Kidney epithelial cell (primary cell): ENCODE measurements around the gene AGPAT4. TPM values are rescaled to one million over a fixed set of nuclear protein-coding genes. Genes with fewer than 3 reads are reported as not detected.
"Not testable (repeated sequence)": the region's sequence is repeated elsewhere in the genome, so short reads cannot be mapped to it uniquely, and the experiment has no call there.

Source experiments
- DNase-seq: peaks from one replicate; pipeline ENCODE4 v3.0.0-alpha.2; 2010; ENCODE audit warnings: low read depth
- H3K27me3 ChIP-seq: 2 replicates; pipeline ENCODE4 v1.6.0; 2011; ENCODE audit warnings: low read length; ENCODE audit not compliant: control insufficient read depth, insufficient read depth
- H3K36me3 ChIP-seq: 2 replicates; pipeline ENCODE4 v1.5.1; 2011; ENCODE audit warnings: low read length; ENCODE audit not compliant: control insufficient read depth, insufficient read depth
- H3K4me3 ChIP-seq: 2 replicates; pipeline ENCODE4 v1.5.1; 2011; ENCODE audit warnings: low read depth, mild to moderate bottlenecking, control low read depth, low read length
- total RNA-seq: library from RNA; depleted of rRNA; stranded (reverse); fragments of >200 nt; gene quantifications from 2 replicates; pipeline ENCODE4 v1.2.3, GENCODE V29; 2015
- TF ChIP-seq, protein P1 (sequence below): IDR thresholded peaks from 2 replicates; pipeline ENCODE4 v1.5.1; 2011; ENCODE audit warnings: mild to moderate bottlenecking, moderate library complexity, low read length, control low read depth, inconsistent platforms; ENCODE audit not compliant: insufficient read depth, poor library complexity, severe bottlenecking

The AGPAT4 gene, protein sequence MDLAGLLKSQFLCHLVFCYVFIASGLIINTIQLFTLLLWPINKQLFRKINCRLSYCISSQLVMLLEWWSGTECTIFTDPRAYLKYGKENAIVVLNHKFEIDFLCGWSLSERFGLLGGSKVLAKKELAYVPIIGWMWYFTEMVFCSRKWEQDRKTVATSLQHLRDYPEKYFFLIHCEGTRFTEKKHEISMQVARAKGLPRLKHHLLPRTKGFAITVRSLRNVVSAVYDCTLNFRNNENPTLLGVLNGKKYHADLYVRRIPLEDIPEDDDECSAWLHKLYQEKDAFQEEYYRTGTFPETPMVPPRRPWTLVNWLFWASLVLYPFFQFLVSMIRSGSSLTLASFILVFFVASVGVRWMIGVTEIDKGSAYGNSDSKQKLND
- total RNA-seq: 8.6 and 9.6 TPM in 2 replicates

DNA sequence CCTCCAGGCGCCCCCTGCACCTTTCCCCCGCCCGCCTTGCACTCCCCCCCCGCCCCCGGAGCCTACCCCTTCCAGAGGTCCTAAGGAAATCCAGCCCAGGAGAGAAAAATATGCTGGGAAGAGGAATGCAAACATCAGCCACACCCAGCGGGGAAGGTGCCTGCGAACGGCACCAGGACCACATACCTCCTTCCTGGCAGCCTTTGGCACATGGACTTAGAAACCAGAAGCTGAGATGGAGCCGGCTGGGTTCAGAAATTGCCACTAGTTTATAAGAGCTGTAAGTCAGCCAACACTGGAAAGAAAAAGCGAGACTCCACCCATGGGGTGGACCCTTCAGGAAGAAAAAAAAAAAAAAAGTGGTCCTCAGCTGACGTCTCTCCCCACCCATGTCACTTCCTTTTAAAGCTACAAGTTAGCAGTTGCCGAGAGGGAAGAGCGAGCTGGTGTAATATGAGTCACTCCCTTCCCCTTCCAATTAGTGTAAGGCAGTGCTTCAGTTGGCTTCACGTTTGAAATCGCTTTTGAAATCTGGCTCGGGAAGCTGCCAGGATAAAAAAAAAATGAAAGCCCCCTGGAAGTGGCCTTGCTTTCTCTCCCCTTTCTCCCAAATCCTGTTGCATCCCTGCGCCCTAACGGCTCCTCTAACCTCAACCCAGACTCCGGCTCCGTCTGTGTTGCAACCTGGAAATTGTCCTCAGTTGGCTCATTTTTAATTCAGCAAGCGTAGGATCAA lies at the start of gene AGPAT4:
TSS of gene AGPAT4 (minus strand) at position 310 of the 736 bp plus-strand sequence. CDS start 41,848 bp downstream, outside the sequence.
- peak within 1 kb of the TSS; percentile 78 for H3K4me3 ChIP-seq

DNA sequence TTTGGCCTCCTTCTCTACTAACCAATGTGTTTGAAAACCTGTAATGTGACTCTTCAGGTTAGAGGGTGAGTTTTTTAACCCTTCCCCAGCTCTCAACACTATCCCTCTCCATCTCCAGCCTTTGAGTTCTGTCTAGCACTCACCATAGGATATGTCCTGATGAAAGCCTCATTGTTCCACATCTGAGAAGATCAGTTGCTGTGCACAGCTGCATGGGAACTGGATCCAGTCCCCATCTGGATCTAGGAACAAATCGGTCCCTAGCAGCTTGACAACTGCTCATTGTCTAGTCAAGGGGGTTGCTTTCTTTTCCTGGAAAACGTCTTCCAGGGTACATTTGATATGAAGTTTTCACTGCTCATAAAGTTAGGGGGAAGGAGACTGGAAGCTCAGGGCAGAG lies 45.4 kb upstream of the AGPAT4 start:
- Histone ChIP-seq H3K27me3 (no peaks in the 10 kb centered on the region), H3K4me3 (no peak overlapping the region), H3K36me3 (no peaks in the 10 kb centered on the region)
- DNase-seq: no peak
- TF ChIP-seq, protein P1, sequence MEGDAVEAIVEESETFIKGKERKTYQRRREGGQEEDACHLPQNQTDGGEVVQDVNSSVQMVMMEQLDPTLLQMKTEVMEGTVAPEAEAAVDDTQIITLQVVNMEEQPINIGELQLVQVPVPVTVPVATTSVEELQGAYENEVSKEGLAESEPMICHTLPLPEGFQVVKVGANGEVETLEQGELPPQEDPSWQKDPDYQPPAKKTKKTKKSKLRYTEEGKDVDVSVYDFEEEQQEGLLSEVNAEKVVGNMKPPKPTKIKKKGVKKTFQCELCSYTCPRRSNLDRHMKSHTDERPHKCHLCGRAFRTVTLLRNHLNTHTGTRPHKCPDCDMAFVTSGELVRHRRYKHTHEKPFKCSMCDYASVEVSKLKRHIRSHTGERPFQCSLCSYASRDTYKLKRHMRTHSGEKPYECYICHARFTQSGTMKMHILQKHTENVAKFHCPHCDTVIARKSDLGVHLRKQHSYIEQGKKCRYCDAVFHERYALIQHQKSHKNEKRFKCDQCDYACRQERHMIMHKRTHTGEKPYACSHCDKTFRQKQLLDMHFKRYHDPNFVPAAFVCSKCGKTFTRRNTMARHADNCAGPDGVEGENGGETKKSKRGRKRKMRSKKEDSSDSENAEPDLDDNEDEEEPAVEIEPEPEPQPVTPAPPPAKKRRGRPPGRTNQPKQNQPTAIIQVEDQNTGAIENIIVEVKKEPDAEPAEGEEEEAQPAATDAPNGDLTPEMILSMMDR: no peak

More for the DNA sequence above, at the start of gene AGPAT4:
- TF ChIP-seq, protein P1: no peak
- Histone ChIP-seq H3K27me3 (no peaks in the 10 kb centered on the region), H3K36me3 (no peaks in the 10 kb centered on the region)
- peak; percentile 95 for DNase-seq

DNA sequence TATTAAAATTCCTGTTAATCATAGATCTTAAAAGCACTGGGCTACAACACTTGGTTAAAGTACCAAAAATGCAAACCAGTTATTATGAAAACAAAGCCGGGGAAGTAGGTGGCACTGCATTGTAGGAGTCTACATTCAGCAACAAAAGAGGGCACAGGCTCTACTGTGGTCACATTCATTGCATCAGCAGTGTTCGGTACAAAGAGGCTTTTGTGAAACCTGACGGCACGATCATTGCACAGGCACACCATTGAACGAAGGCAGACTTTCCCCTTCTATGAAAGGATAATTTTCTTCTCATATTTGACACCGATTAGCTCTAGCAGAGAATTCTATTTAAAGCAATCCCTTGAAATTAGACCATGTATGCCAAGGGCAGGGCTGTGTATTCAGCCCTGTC lies 44.6 kb upstream of the AGPAT4 start:
- Histone ChIP-seq H3K4me3 (no peak overlapping the region), H3K27me3 (no peaks in the 10 kb centered on the region), H3K36me3 (no peaks in the 10 kb centered on the region)
- TF ChIP-seq, protein P1: no peak
- DNase-seq: no peak

DNA sequence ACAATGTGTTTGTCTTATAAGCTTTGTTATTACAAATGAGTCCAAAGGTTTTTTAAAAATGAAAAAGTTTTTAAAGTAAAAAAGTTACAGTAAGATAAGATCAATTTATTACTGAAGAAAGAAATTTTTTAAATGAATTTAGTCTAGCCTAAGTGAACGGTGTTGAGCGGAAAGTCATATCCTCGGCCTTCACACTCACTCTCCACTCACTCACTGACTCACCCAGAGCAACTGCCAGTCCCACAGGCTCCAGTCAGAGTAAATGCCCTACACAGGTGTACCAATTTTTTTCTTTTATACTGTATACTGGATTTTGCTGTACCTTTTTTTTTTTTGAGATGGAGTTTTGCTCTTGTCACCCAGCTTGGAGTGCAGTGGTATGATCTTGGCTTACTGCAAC lies 42.7 kb upstream of the AGPAT4 start:
- Histone ChIP-seq H3K4me3 (no peak overlapping the region), H3K27me3 (no peaks in the 10 kb centered on the region), H3K36me3 (no peaks in the 10 kb centered on the region)
- TF ChIP-seq, protein P1: no peak
- DNase-seq: no peak

DNA sequence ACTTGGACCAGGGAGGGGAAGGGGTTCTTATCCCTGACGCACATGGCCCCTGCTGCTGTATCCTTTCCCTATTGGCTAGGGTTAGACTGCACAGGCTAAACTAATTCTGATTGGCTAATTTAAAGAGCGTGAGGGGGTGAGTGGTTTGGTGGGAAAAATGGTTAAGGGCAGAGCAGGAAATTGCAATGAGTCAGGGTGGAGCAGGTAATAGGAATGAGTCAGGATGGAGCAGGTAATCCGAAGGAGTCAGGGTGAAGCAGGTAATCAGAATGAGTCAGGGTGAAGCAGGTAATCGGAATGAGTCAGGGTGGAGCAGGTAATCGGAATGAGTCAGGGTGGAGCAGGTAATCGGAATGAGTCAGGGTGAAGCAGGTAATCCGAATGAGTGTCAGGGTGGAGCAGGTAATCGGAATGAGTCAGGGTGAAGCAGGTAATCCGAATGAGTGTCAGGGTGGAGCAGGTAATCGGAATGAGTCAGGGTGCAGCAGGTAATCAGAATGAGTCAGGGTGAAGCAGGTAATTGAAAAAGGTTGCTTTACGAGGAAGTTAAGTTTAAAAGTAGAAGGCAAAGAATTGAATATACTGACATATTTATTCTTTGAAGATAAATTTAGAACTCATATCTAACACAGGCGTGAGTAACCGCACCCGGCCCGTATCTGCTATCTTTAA lies 41.5 kb upstream of the AGPAT4 start:
- DNase-seq, H3K4me3 ChIP-seq, H3K36me3 ChIP-seq, H3K27me3 ChIP-seq: not testable (repeated sequence)

DNA sequence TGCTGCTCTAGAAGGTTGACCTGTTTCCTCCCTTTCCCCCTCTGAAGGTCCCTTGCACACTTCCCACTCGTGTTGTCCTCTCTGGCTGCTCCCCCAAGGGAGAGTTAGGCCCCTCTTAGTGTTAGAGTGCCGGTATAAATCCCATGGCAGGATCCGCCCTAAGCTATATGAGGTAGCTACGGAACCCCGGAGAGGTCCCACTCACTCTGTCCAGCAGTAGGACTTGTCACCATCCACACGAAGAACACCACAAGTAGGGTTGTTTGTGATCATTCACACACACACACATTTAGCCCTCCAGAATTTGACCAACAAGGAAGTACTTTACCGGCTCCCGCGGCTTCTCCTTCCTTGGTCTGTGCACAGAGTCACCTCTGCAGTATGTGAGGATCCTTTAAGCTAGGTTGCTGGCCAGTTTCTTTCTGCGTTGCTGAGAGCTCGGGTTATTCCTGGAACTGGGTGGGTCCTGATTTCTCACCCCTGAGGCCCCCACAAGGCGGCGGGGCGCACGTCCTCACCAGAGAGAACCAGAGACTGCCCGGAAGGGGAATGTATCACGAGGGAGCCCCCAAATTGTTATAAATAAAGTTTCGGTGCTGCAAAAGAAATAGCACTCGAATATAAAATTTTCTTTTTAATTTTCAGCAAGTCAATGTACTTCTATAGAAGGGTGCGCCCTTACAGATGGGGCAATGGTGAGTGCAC lies 40.8 kb upstream of the AGPAT4 start:
- not testable (repeated sequence) for H3K36me3 ChIP-seq, DNase-seq, H3K4me3 ChIP-seq, H3K27me3 ChIP-seq
